ENCODE measurements around the gene JSRP1. TPM values are rescaled to one million over a fixed set of nuclear protein-coding genes. Genes with fewer than 3 reads are reported as not detected.
"Not testable (repeated sequence)": the region's sequence is repeated elsewhere in the genome, so short reads cannot be mapped to it uniquely, and the experiment has no call there.

Gene JSRP1
- total RNA-seq, 2 experiments from 2014 or later: 1.1 to 1.4 TPM

- Mint-ChIP-seq H3K27ac (peak overlapping the region; percentile 96), H3K27me3 (no peaks in the 10 kb centered on the region), H3K4me3 (peak overlapping the region; percentile 91), H3K9me3 (no peaks in the 10 kb centered on the region), H3K4me1 (peaks cover 14% of the 10 kb centered on the region), H3K36me3 (peaks cover 14% of the 10 kb centered on the region)
- POLR2A ChIA-PET: interaction anchor here (0.6 to 1.7 kb wide), 5 partner anchors 14 to 105 kb away, joined by 3 to 6 read pairs (median 4); partner anchors contain the start of gene LSM7
- peak; percentile 27 for ATAC-seq (ENCODE audit: low read depth)
- peak; percentile 58 for DNase-seq
These were observed 32.8 kb upstream of the JSRP1 start for GRCh38 chr19:2288818-2289713.

GRCh38 chr19:2288338-2288817 is 32.2 kb upstream of the JSRP1 start:
- Mint-ChIP-seq H3K36me3 (peaks cover 11% of the 10 kb centered on the region), H3K4me1 (peaks cover 13% of the 10 kb centered on the region), H3K27ac (peak overlapping the region; percentile 96), H3K9me3 (no peaks in the 10 kb centered on the region), H3K4me3 (no peak overlapping the region), H3K27me3 (no peaks in the 10 kb centered on the region)
- POLR2A ChIA-PET: interaction anchor here (1.5 to 1.7 kb wide), 2 partner anchors 14 to 39 kb away, joined by 6 read pairs; partner anchors contain the start of gene LSM7
- DNase-seq: no peak
- no peak for ATAC-seq (ENCODE audit: low read depth)

GRCh38 chr19:2287585-2288337 is 31.5 kb upstream of the JSRP1 start:
- POLR2A ChIA-PET: no interaction called here
- ATAC-seq (ENCODE audit: low read depth): no peak
- Mint-ChIP-seq H3K27ac (peak overlapping the region; percentile 70), H3K4me1 (peaks cover 13% of the 10 kb centered on the region), H3K36me3 (peaks cover 7% of the 10 kb centered on the region), H3K27me3 (peaks cover 3% of the 10 kb centered on the region), H3K4me3 (no peak overlapping the region), H3K9me3 (no peaks in the 10 kb centered on the region)
- DNase-seq: no peak

- no peak overlapping the region for H3K4me3 Mint-ChIP-seq
- DNase-seq: no peak
- POLR2A ChIA-PET: interaction anchor here (0.6 kb wide), 1 partner anchor 13 kb away, joined by 3 read pairs; no protein-coding TSS in a partner anchor
- no peak overlapping the region for H3K27ac Mint-ChIP-seq
- peaks cover 17% of the 10 kb centered on the region for H3K4me1 Mint-ChIP-seq
- peaks cover 6% of the 10 kb centered on the region for H3K27me3 Mint-ChIP-seq
- no peaks in the 10 kb centered on the region for H3K9me3 Mint-ChIP-seq
- no peak for ATAC-seq (ENCODE audit: low read depth)
- H3K36me3 Mint-ChIP-seq: peaks cover 3% of the 10 kb centered on the region
These were observed 30.4 kb upstream of the JSRP1 start for GRCh38 chr19:2286402-2287140.

- POLR2A ChIA-PET: interaction anchor here (0.7 kb wide), 2 partner anchors 9 to 43 kb away, joined by 3 to 4 read pairs; no protein-coding TSS in a partner anchor
- no peaks in the 10 kb centered on the region for H3K36me3 Mint-ChIP-seq
- peaks cover 11% of the 10 kb centered on the region for H3K4me1 Mint-ChIP-seq
- DNase-seq (no peak), ATAC-seq (ENCODE audit: low read depth) (no peak)
- no peak overlapping the region for H3K4me3 Mint-ChIP-seq
- H3K27ac Mint-ChIP-seq: no peak overlapping the region
- H3K9me3 Mint-ChIP-seq: no peaks in the 10 kb centered on the region
- peaks cover 6% of the 10 kb centered on the region for H3K27me3 Mint-ChIP-seq
These were observed 27.8 kb upstream of the JSRP1 start for GRCh38 chr19:2283835-2284507.

- peaks cover 6% of the 10 kb centered on the region for H3K27me3 Mint-ChIP-seq
These were observed 26.6 kb upstream of the JSRP1 start for GRCh38 chr19:2282862-2283237.

GRCh38 chr19:2282062-2282861 is 26.0 kb upstream of the JSRP1 start, which contains the start of gene PEAK3:
Gene PEAK3, minus strand, starts transcription at chr19:2282175. Its CDS starts 1,244 bp downstream, at chr19:2280931.
- Mint-ChIP-seq H3K27ac (peak within 1 kb of the TSS; percentile 63), H3K4me1 (peaks cover 6% of the 10 kb centered on the region), H3K27me3 (peaks cover 6% of the 10 kb centered on the region), H3K36me3 (no peaks in the 10 kb centered on the region), H3K4me3 (peak within 1 kb of the TSS; percentile 63), H3K9me3 (no peaks in the 10 kb centered on the region)
- ATAC-seq (ENCODE audit: low read depth): peak; percentile 61
- POLR2A ChIA-PET: interaction anchor here (1.0 to 1.1 kb wide), 2 partner anchors 46 to 194 kb away, joined by 3 to 4 read pairs; partner anchors contain the start of gene GADD45B
- peak; percentile 70 for DNase-seq

More at GRCh38 chr19:2282862-2283237, 26.6 kb upstream of the JSRP1 start:
- POLR2A ChIA-PET: interaction anchor here (1.0 to 1.1 kb wide), 2 partner anchors 47 to 193 kb away, joined by 3 to 4 read pairs; partner anchors contain the start of gene GADD45B
- Mint-ChIP-seq H3K4me3 (peak overlapping the region; percentile 63), H3K27ac (no peak overlapping the region), H3K36me3 (no peaks in the 10 kb centered on the region), H3K4me1 (peaks cover 6% of the 10 kb centered on the region), H3K9me3 (no peaks in the 10 kb centered on the region)
- no peak for ATAC-seq (ENCODE audit: low read depth)
- DNase-seq: no peak

GRCh38 chr19:2281265-2282061 is 25.2 kb upstream of the JSRP1 start:
- H3K4me3 Mint-ChIP-seq: peak overlapping the region; percentile 63
- DNase-seq; H3K4me1 Mint-ChIP-seq; H3K36me3 Mint-ChIP-seq; H3K9me3 Mint-ChIP-seq; ATAC-seq (ENCODE audit: low read depth); H3K27me3 Mint-ChIP-seq: not testable (repeated sequence)
- POLR2A ChIA-PET: interaction anchor here (1.0 to 1.1 kb wide), 2 partner anchors 46 to 194 kb away, joined by 3 to 4 read pairs; partner anchors contain the start of gene GADD45B
- H3K27ac Mint-ChIP-seq: peak overlapping the region; percentile 42

- H3K27ac Mint-ChIP-seq: no peak overlapping the region
- POLR2A ChIA-PET: interaction anchor here (0.7 kb wide), 1 partner anchor 175 kb away, joined by 4 read pairs; no protein-coding TSS in a partner anchor
- ATAC-seq (ENCODE audit: low read depth): no peak
- no peaks in the 10 kb centered on the region for H3K36me3 Mint-ChIP-seq
- peaks cover 6% of the 10 kb centered on the region for H3K4me1 Mint-ChIP-seq
- no peaks in the 10 kb centered on the region for H3K9me3 Mint-ChIP-seq
- H3K4me3 Mint-ChIP-seq: no peak overlapping the region
- H3K27me3 Mint-ChIP-seq: peaks cover 6% of the 10 kb centered on the region
- no peak for DNase-seq
These were observed 24.5 kb upstream of the JSRP1 start for GRCh38 chr19:2280633-2281264.

GRCh38 chr19:2278459-2279158 is 22.4 kb upstream of the JSRP1 start:
- no peaks in the 10 kb centered on the region for H3K9me3 Mint-ChIP-seq
- POLR2A ChIA-PET: interaction anchor here (1.3 kb wide), 1 partner anchor 129 kb away, joined by 3 read pairs; no protein-coding TSS in a partner anchor
- no peak for ATAC-seq (ENCODE audit: low read depth)
- no peak for DNase-seq
- H3K4me3 Mint-ChIP-seq: no peak overlapping the region
- peaks cover 6% of the 10 kb centered on the region for H3K27me3 Mint-ChIP-seq
- H3K27ac Mint-ChIP-seq: no peak overlapping the region
- H3K36me3 Mint-ChIP-seq: peaks cover 12% of the 10 kb centered on the region
- H3K4me1 Mint-ChIP-seq: peaks cover 19% of the 10 kb centered on the region
